Fibroblast of gingiva (primary cell): ENCODE measurements around the gene RASSF5.
"Not testable (repeated sequence)": the region's sequence is repeated elsewhere in the genome, so short reads cannot be mapped to it uniquely, and the experiment has no call there.

ENCODE experiments used
- DNase-seq: peaks from one replicate; pipeline ENCODE4 v3.0.0-alpha.2; 2011; ENCODE audit warnings: low read depth

Gene RASSF5

GRCh38 chr1:206586501-206587445 lies 79.4 kb downstream of the RASSF5 start:
- DNase-seq, result no peak

- no peak for DNase-seq
These were observed 80.6 kb downstream of the RASSF5 start for GRCh38 chr1:206587904-206588303.

- no peak for DNase-seq
These were observed 81.2 kb downstream of the RASSF5 start for GRCh38 chr1:206588492-206588891.

- DNase-seq, result peak; percentile 73
These were observed 81.9 kb downstream of the RASSF5 start for GRCh38 chr1:206589206-206589605.

GRCh38 chr1:206590025-206590758 lies 82.9 kb downstream of the RASSF5 start:
- DNase-seq, result peak; percentile 16

GRCh38 chr1:206591226-206591625 lies 83.9 kb downstream of the RASSF5 start:
- DNase-seq, result no peak

- no peak for DNase-seq
These were observed 84.4 kb downstream of the RASSF5 start for GRCh38 chr1:206591696-206592095.

GRCh38 chr1:206593351-206593925 lies 86.1 kb downstream of the RASSF5 start:
- DNase-seq, result no peak

- DNase-seq, result no peak
These were observed 88.4 kb downstream of the RASSF5 start for GRCh38 chr1:206595581-206596318.

GRCh38 chr1:206596319-206596666 lies 89.0 kb downstream of the RASSF5 start:
- DNase-seq, result no peak

- peak; percentile 65 for DNase-seq
These were observed 93.2 kb downstream of the RASSF5 start for GRCh38 chr1:206600527-206600926.

- DNase-seq, result no peak
These were observed 97.5 kb downstream of the RASSF5 start for GRCh38 chr1:206604861-206605260.

- DNase-seq, result no peak
These were observed 99.5 kb downstream of the RASSF5 start for GRCh38 chr1:206606867-206607266.

- DNase-seq, result peak; percentile 23
These were observed 100.9 kb downstream of the RASSF5 start for GRCh38 chr1:206608108-206608698.

GRCh38 chr1:206609229-206609991 lies 102.1 kb downstream of the RASSF5 start:
- DNase-seq, result no peak

GRCh38 chr1:206612129-206612876 lies 105.0 kb downstream of the RASSF5 start, which contains the start of gene EIF2D:
EIF2D (minus strand) TSS chr1:206612465; CDS start chr1:206612342, 123 bp downstream.
- DNase-seq, result peak; percentile 90

- not testable (repeated sequence) for DNase-seq
These were observed 119.1 kb downstream of the RASSF5 start for GRCh38 chr1:206626396-206626795.

GRCh38 chr1:206628916-206629315 lies 121.6 kb downstream of the RASSF5 start:
- DNase-seq, result no peak

GRCh38 chr1:206631085-206631509 lies 123.8 kb downstream of the RASSF5 start:
- peak; percentile 82 for DNase-seq

- DNase-seq, result peak; percentile 82
These were observed 126.4 kb downstream of the RASSF5 start for GRCh38 chr1:206633708-206634121.
